NCI-H146 (cell line): Measurements from ENCODE around the gene BCO2.
"Not testable (repeated sequence)": the region's sequence is repeated elsewhere in the genome, so short reads cannot be mapped to it uniquely, and the experiment has no call there.

Experiments used
- DNase-seq: peaks from one replicate; lab custom pipeline; 2025; lab: John Stamatoyannopoulos, UW

BCO2 gene

GRCh38 chr11:112174789-112175598 is at the start of gene BCO2:
TSS of gene BCO2 (plus strand) at chr11:112175512. CDS start at chr11:112175602, 90 bp downstream.
- DNase-seq, result peak; percentile 78

- DNase-seq, result no peak
These were observed 48.3 kb upstream of the BCO2 start for GRCh38 chr11:112127056-112127455.

GRCh38 chr11:112128483-112129121 is 46.7 kb upstream of the BCO2 start:
- DNase-seq, result peak; percentile 25

GRCh38 chr11:112129656-112130055 is 45.7 kb upstream of the BCO2 start:
- no peak for DNase-seq

- peak; percentile 31 for DNase-seq
These were observed 42.6 kb upstream of the BCO2 start for GRCh38 chr11:112132737-112133136.

GRCh38 chr11:112134473-112134872 is 40.8 kb upstream of the BCO2 start:
- no peak for DNase-seq

GRCh38 chr11:112143597-112143996 is 31.7 kb upstream of the BCO2 start:
- DNase-seq, result no peak

- DNase-seq, result no peak
These were observed 24.8 kb upstream of the BCO2 start for GRCh38 chr11:112150517-112150916.

- DNase-seq, result no peak
These were observed 19.0 kb upstream of the BCO2 start for GRCh38 chr11:112156153-112156955.

- DNase-seq, result no peak
These were observed 18.2 kb upstream of the BCO2 start for GRCh38 chr11:112156956-112157766.

- DNase-seq, result no peak
These were observed 15.9 kb upstream of the BCO2 start for GRCh38 chr11:112159098-112160065.

GRCh38 chr11:112160091-112160848 is 15.0 kb upstream of the BCO2 start:
- DNase-seq, result no peak

GRCh38 chr11:112161012-112161411 is 14.3 kb upstream of the BCO2 start:
- DNase-seq, result no peak

GRCh38 chr11:112162200-112162599 is 13.1 kb upstream of the BCO2 start:
- not testable (repeated sequence) for DNase-seq

- DNase-seq, result no peak
These were observed 12.4 kb upstream of the BCO2 start for GRCh38 chr11:112162761-112163546.

GRCh38 chr11:112163875-112164685 is 11.2 kb upstream of the BCO2 start, which contains the start of gene IL18:
TSS of gene IL18 (minus strand) at chr11:112164094. CDS start at chr11:112155053, 9,041 bp downstream.
- no peak for DNase-seq

GRCh38 chr11:112165049-112165448 is 10.3 kb upstream of the BCO2 start:
- DNase-seq, result no peak

- DNase-seq, result no peak
These were observed 8.8 kb upstream of the BCO2 start for GRCh38 chr11:112166562-112166961.
